LNCAP (cell line): ENCODE measurements around the gene SLX9.

Experiments used
- CTCF ChIP-seq: fragments of 450-650 bp; IDR thresholded peaks from 2 replicates; pipeline ENCODE4 v1.5.1; 2017; ENCODE audit warnings: mild to moderate bottlenecking

The SLX9 gene

DNA sequence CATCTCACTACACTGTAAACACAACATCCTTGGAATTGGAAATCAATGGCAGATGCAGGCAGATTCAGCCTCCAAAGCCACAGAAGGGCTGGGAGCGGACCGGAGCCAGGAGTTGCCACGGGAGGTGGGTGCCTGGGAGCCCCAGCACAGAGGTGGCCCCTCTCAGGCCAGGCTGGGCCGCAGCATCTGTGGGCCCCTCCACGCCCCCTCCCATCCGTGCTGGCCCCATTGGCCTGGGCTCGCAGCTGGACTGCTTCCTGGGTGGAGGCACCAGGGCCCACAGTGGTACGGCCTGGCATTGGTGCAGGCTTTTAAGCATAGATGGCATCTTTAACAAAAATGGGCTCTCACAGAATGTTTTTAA, 64.2 kb downstream of the SLX9 start:
- TF ChIP-seq CTCF = no peak

DNA sequence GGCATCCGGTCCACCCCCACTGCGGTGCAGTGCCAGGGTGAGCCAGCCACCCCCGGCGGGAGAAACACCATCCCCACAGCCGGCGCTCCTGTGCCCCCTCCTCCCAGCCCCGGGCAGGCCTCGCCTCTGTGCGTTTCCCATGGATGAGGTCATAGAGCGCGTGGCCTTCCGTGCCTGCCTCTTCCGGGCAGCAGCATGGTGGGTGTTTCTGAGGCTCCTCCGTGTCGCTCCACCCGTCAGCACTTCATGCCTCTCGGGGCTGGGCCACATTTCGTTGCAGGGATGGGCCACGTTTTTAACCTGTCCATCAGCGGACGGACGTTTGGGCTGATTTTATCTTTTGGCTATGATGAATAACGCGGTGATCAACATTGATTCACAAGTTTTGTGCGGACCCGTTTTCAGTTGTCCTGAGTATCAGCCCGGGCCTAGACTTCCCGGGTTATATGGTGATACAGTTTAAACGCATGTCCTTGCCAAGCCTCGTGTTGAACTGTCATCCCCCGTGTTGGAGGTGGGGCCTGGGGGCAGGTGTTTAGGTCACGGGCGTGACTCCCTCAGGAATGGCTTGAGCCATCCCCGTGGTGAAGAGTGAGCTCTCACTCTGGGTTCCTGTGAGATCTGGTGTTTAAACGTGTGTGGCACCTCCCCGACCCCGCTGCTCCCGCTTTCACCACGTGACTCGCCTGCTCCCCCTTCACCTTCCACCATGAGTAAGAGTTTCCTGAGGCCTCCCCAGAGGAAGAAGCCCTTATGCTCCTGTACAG, 64.8 kb downstream of the SLX9 start:
- TF ChIP-seq CTCF = no peak

- TF ChIP-seq CTCF = no peak
These were observed 66.8 kb downstream of the SLX9 start for GRCh38 chr21:45006536-45007095.

- TF ChIP-seq CTCF = no peak
These were observed 69.8 kb downstream of the SLX9 start for GRCh38 chr21:45009616-45010015.

DNA sequence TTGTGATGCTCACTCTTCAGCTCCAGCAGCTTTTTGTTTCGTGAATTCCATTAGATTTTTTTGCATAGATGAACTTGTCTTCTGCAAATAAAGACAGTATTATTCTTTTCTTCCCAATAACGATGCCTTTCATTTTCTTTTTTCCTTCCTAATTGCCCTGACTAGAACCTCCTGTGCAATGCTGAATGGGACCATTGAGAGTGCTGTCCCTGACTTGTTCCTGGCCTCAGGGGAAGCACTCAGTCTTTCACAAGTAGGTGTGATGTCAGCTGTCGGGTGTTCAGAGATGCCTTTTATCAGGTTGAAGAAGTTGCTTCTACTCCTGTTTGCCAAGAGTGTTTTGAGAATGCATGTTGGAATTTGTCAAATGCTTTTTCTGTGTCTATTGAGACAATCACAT, 70.3 kb downstream of the SLX9 start:
- TF ChIP-seq CTCF = no peak

GRCh38 chr21:45010860-45011259, 71.0 kb downstream of the SLX9 start:
- no peak for TF ChIP-seq CTCF

DNA sequence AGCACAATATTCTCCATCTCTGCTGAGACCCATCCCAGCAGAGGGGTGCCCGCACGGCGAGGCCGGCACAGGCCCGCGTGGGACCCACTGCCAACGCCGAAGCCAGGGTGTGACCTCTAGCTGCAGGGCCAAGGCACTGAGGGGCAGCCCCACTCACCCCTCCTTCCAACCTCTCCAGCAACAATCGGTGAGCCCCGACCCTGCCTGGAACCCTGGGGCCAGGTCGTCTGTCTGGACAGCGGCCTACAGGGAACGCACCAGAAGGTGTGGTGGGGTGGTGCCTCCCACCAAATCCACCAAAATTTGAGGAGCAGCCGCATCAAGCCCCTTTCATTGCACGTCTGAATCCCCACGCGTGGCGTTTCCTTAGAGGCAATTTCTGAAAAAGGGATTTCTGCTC, 71.6 kb downstream of the SLX9 start:
- no peak for TF ChIP-seq CTCF
